GM21723 (cell line): ENCODE measurements around the gene CDH1.

Source experiments
- ATAC-seq: cut with Tn5 transposase; IDR thresholded peaks from one replicate; pipeline ENCODE4 v1.9.1; 2021; ENCODE audit warnings: mild to moderate bottlenecking, moderate library complexity; ENCODE audit not compliant: unreplicated experiment

Gene CDH1

GRCh38 chr16:68731637-68732036, 5.5 kb upstream of the CDH1 start:
- ATAC-seq = no peak

DNA sequence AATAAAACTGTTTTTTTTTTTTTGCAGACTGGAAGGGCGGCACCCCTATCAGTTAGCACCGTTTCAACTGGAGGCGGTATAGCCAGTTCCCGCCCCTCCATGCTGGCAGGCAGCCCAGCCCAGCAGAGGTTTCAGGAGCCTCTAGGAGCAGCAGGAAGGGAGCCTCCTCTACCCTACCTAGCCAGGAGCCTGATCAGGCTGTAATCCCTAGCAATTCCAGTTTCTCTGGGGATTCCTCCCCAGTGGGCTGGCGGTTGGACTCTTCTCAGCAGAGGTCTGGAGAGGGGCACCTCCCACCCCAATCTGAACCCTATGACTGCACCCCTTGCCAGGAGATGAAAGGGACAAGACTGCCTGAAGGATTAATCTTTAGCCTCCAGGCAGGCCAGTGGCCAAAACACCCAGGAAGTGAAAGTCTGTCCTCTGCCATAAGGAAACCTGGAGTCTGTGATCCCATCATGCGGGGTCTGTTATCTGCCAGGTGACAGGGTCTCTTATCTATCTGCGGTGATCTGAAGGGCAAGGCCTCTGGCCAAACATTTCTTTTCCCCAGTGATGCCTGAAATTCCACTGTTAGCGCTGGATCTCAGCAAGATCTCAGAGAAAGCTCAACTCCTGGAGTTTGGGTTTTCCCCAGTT, 4.9 kb upstream of the CDH1 start:
- no peak for ATAC-seq

GRCh38 chr16:68732741-68733399, 4.2 kb upstream of the CDH1 start:
- no peak for ATAC-seq

- ATAC-seq = no peak
These were observed 3.5 kb upstream of the CDH1 start for GRCh38 chr16:68733570-68733969.

- ATAC-seq = no peak
These were observed 2.3 kb upstream of the CDH1 start for GRCh38 chr16:68734782-68735181.

- ATAC-seq = no peak
These were observed 531 bp upstream of the CDH1 start for GRCh38 chr16:68736561-68736960.

- ATAC-seq = no peak
These were observed 888 bp downstream of the CDH1 start for GRCh38 chr16:68737730-68738629.

GRCh38 chr16:68739964-68740627, 3.0 kb downstream of the CDH1 start:
- ATAC-seq = no peak

DNA sequence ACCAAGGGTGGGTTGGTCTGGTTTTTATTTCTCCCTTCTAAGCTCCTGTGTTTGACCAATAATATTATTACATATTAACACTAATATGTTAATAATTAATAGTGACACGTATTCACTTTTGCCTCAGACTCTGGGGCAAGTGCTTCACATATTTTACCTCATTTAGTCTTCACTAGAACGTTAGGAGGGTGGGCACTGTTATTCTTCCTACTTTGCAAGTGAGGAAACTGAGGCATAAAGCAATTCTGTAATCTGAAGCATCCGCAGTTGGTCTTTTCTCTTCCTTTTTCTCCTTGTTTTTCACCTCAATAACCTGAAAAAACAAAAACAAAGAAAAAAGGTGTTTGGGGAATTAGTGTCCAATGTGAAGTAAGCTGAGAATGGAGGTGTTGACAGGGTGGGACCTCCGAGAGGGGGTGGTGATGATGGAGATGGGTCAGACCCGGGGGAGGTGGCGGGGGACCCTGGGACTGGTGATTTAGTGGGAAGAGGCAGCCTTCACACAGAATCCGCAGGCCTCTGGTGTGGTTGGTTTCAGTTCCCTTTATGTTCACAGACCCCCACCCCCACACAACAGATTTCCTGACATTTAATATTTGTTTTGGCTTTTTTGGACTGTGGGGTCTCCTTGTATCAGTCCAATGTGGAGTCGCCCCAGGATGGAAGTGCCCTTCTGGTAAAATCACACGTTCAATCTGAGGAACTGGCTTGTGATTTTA, 3.7 kb downstream of the CDH1 start:
- no peak for ATAC-seq

DNA sequence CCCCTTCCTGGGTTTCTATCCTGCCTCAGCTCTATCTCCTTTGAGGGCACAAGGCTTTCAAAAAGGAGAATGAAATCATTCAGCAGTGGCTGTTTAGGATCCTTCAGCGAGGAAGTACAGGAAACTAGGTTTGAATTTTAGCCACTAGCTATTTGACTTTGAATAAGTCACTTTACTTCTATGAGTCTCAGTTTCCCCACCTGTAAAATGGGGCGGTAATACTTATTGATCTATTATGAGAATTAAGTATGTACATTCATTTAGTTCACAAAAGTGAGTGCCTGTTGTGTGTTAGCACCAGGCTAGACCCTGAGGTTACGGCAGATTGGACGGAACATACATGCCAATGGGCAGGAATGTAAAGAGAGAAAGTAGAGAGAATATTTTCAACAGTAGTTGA, 6.6 kb downstream of the CDH1 start:
- ATAC-seq = no peak

DNA sequence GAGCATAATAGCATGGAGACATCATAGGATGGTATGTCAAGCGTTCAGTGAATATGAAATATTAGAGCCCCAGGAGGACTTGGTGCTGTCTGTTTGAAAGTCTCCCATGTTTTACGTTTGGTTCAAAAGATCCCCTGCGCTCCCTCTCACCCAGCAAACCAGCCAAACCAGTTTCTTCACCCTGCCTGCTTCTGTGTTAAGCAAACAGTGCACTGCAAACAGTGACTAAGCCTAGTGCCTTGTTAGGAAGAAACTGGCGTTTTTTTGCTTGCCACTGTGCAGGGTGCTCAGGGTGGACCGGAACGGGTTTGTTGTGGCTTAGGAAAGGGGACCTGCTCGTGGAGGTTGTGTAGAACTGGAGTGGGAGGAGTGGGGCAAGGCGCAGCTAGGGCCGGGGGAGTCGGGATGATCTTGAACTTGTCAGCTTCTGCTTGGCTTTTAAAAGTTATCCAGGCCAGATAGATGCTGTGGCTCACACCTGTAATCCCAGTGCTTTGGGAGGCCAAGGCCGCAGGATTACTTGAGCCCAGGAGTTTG, 7.7 kb downstream of the CDH1 start:
- ATAC-seq = no peak

- no peak for ATAC-seq
These were observed 9.9 kb downstream of the CDH1 start for GRCh38 chr16:68746951-68747350.

- ATAC-seq = no peak
These were observed 12.3 kb downstream of the CDH1 start for GRCh38 chr16:68749432-68749831.

GRCh38 chr16:68750193-68750695, 13.2 kb downstream of the CDH1 start:
- no peak for ATAC-seq

GRCh38 chr16:68751160-68751559, 14.1 kb downstream of the CDH1 start:
- ATAC-seq = no peak

- ATAC-seq = no peak
These were observed 15.5 kb downstream of the CDH1 start for GRCh38 chr16:68752602-68753001.

- ATAC-seq = no peak
These were observed 17.1 kb downstream of the CDH1 start for GRCh38 chr16:68754084-68754792.

GRCh38 chr16:68756239-68756915, 19.3 kb downstream of the CDH1 start:
- ATAC-seq = peak; percentile 56

- ATAC-seq = no peak
These were observed 20.5 kb downstream of the CDH1 start for GRCh38 chr16:68757625-68757935.
